Activated CD4-positive, CD25-positive, alpha-beta regulatory T cell treated with anti-CD3 and anti-CD28 coated beads, Interleukin-2, amount 50 U/mL, for 16 hours (primary cell): ENCODE results near the gene ACKR4.
"Not testable (repeated sequence)": the region's sequence is repeated elsewhere in the genome, so short reads cannot be mapped to it uniquely, and the experiment has no call there.

ENCODE experiments used
- DNase-seq: peaks from one replicate; pipeline ENCODE4 v3.0.0-alpha.2; 2020; ENCODE audit warnings: low read depth, low spot score

ACKR4 gene

GRCh38 chr3:132596816-132597433 lies at the start of gene ACKR4:
TSS of gene ACKR4 (plus strand) at chr3:132597270. CDS start at chr3:132600398, 3,128 bp downstream.
- DNase-seq: no peak

DNA sequence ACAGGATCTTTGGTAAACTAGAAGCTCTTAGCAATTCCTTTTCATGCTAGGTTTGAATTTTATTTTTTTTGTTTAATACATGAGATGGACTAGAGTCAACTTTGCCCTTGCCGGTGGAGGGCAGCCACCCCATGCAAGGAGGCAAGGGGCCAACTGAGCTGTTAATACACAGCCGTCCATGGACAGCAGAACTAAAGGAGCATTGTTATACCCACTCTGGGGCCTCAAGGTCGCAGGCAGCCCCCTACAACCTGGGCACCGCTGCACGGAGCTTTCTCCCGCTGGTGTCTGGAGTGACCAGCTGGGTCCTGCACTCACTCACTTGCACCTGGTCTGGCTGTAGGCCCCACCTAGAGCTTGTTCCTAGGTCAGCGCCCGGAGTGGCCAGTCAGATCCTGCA lies 47.9 kb upstream of the ACKR4 start:
- DNase-seq: no peak

GRCh38 chr3:132549890-132550578 lies 47.0 kb upstream of the ACKR4 start:
- DNase-seq: no peak

DNA sequence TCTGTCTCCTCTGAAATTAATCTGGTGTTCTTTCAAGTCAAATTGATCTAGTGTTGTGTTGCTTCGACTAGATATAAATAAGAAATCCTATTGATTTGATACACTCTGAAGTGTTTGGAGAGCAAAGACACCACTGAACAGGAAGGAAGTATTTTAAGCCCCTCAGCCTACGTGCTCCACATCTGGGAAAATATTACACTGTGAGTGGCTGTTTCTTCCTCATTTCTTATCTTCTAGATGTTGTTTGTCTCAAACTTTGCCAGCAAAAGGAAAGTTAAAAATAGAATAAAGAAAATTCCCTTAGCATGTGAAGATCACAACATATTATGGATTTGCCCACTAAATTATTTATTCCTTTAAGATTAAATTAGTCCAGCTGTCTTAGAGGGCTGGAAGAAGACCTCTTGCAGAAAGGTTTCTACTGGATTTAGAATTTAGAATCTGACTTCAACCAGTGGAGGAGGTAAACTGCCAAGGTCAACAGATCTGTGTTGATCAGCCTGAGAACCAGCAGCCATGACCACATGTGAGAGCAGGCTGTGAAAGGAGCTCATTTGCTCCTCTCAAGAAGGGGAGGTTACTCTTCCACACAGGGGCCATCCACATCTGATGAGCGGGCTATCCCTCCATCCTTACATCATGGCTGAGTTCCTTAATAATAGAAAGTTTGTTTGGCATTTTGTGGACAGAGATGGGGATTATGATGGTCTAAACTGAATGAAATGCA lies 46.3 kb upstream of the ACKR4 start:
- no peak for DNase-seq

- DNase-seq: no peak
Observed at GRCh38 chr3:132553826-132554225, 43.2 kb upstream of the ACKR4 start.

DNA sequence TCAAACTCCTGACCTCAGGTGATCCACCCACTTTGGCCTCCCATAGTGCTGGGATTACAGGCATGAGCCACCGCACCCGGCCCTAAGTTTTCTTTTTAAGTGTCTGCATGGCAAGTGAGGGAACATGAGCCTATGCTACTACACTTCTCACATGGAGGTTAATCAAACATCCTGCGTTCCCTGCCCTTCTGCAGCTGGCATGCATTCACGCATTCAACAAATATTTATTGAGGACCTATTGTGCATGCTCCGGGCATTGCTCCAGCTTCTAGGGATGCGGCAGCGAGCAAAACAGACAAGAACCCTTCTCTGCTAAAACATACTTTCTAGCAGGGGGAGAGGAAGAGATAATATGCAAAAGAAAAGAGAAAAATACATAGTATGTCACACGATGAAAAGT lies 42.6 kb upstream of the ACKR4 start:
- DNase-seq: no peak

GRCh38 chr3:132555306-132556035 lies 41.6 kb upstream of the ACKR4 start:
- no peak for DNase-seq

- DNase-seq: not testable (repeated sequence)
Observed at GRCh38 chr3:132556036-132556386, 41.1 kb upstream of the ACKR4 start.

DNA sequence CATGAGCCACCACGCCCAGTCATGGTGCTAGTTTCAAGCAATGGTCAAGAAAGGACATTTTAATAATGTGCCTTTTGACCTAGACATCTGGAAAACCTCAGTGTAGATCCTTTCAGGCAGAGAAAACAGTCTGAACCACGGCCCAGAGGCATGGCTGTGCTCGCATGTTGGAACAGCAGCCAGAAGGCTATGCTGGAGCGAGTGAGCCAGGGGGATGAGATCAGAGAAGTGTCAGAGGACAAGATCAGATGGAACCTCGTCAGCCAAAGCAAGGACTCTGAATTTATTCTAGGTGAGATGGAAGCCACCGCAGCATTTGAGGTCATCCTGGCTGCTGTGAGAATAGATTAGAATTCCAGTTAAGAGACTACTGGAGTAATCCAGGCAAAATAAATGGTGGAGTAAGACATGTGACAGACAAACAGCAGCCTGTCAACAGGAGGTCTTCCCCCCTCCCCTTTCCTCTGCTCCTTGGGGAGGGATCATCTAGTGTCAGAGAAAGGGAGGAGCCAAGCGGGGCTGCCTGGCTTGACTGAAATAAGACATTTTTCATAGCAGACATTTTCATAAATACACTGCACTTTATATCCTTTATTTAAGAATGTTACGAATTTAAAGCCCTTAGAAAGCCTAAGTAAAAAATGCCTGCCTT lies 40.4 kb upstream of the ACKR4 start:
- no peak for DNase-seq

- no peak for DNase-seq
Observed at GRCh38 chr3:132561003-132561402, 36.1 kb upstream of the ACKR4 start.

DNA sequence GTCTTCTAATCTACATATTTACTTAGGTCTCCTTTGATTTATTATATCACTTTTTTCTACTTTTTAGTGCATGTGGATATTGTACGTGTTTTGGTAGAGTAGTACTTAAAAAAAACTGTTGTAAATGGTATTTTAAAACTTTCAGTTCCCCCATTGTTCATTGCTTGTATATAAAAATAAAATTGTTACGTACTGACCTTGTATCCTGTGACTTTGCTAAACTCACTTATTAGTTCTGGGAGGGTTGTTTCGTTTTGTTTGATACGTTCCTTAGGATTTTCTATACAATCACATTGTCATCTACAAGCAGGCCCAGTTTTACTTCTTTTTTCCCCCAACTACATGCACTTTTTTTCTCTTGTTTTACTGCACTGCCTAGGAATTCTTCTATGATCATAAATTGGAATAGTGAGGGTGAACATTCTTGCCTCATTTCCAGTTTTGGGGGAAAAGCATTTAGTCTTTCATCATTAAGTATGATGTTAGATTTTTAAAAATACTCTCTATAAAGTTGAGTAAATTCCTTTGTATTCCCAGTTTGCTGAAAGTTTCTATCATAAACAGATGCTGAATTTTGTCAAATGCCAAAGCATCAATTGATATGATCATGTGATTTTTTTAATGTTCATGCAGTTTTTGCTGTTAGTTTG lies 33.5 kb upstream of the ACKR4 start:
- no peak for DNase-seq

- DNase-seq: no peak
Observed at GRCh38 chr3:132564070-132564465, 33.0 kb upstream of the ACKR4 start.

GRCh38 chr3:132568422-132568821 lies 28.6 kb upstream of the ACKR4 start:
- DNase-seq: no peak

GRCh38 chr3:132569153-132569552 lies 27.9 kb upstream of the ACKR4 start:
- no peak for DNase-seq

DNA sequence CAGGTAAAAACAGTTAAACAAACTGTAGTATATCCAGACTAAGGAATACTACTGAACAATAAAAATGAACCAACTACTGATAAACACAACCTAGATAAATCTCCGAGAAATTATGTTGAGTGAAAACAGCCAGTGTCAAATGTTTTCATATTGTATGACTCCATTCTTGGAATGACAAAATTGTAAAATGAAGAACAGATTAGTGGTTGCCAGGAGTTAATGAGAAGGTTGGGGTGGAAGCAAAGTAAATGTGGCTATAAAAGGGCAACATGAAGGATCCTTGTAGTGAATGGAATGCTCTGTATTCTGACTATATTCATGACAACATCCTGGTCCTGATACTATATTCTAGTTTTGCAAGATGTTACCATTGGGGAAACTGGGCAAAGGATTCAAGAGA lies 27.5 kb upstream of the ACKR4 start:
- no peak for DNase-seq

DNA sequence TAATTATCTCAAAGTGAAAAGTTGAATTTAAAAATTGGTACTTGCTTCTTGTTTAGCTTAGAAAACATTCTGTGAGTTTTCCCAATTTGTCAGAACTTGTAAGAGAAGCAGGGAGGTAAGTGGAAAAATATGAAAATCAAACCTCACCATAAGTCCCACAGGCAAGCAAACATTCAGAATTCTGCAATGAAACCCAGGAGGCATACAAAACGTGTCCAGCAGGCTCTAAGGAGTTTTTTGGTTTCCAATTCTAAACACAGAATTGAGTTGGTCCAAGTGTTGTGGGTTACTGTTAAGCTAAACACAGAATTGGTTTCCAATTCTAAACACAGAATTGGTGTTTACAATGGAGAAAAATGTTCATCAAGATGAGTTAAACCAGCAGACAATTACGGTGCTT lies 27.1 kb upstream of the ACKR4 start:
- no peak for DNase-seq

- no peak for DNase-seq
Observed at GRCh38 chr3:132573797-132574211, 23.3 kb upstream of the ACKR4 start.

GRCh38 chr3:132587401-132587800 lies 9.7 kb upstream of the ACKR4 start:
- no peak for DNase-seq

- DNase-seq: no peak
Observed at GRCh38 chr3:132592216-132592615, 4.9 kb upstream of the ACKR4 start.

GRCh38 chr3:132593241-132593946 lies 3.7 kb upstream of the ACKR4 start:
- DNase-seq: no peak

DNA sequence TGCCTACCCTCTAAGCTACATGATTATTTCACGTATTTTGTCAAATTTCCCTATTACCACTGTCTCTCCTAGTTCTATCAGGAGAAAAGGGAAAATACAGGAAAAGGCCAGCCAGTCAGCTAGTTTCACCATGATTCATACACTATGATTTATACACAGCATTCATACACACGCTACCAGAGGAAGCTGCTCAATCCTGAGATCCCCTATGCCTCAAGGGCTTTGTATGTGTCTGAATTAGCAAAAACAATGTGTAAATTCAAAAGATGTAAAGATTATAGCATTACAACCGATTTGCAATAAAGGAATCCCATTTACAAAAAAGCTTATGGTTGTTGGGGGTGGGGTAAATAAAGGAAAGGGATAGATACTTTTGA lies 3.1 kb upstream of the ACKR4 start:
- no peak for DNase-seq
